SH-SY5Y (cell line): ENCODE measurements around the gene CCDC142.

ENCODE experiments used
- GATA2 ChIP-seq: IDR thresholded peaks from 2 replicates; pipeline ENCODE4 v1.6.1; 2011; ENCODE audit warnings: mild to moderate bottlenecking, low read depth, low read length
- GATA3 ChIP-seq: IDR thresholded peaks from 2 replicates; pipeline ENCODE4 v1.6.1; 2011; ENCODE audit warnings: low read depth, mild to moderate bottlenecking, low read length, moderate library complexity

The CCDC142 gene

DNA sequence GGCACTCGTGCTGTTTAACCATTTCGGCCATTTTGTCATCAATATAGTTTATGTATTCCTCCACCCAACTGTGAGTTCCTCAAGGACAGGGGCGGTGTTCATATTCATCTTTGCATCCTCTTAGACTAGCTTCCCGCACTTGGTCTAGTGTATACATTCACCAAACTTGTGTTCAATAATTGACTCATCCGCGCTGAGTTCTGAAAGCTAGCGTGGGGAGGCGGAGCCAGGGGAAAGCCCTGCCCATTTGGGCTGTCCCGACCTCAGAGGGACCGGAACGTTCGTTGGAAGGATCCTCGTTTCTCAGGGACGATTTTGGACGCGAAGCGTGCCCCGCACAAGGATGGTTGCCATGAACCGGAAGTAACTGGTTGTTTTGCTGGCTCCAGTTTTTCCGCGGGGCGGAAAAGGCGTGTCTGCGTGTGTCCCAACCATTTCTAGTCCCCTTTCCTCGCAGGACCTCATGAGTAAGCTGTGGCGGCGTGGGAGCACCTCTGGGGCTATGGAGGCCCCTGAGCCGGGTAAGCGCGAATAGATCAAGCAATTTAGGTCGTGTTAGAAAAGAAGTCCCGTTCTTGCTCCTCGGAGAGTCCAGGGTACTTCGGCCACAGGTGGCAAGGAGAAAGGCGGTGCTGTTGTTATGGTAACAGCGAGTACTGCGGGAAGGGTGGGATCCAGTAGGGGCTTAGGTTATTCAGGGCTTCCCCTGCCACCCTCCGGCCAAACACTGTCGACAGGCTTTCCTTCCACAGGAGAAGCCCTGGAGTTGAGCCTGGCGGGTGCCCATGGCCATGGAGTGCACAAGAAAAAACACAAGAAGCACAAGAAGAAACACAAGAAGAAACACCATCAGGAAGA lies 27.9 kb downstream of the CCDC142 start, which contains the start of gene INO80B:
TSS of gene INO80B (plus strand) at position 434 of the 858 bp plus-strand sequence. CDS start at position 464, 30 bp downstream.
- TF ChIP-seq GATA3 (no peak), GATA2 (no peak)

GRCh38 chr2:74450570-74451190 lies 32.1 kb downstream of the CCDC142 start:
- TF ChIP-seq GATA3: no peak
- TF ChIP-seq GATA2: no peak

DNA sequence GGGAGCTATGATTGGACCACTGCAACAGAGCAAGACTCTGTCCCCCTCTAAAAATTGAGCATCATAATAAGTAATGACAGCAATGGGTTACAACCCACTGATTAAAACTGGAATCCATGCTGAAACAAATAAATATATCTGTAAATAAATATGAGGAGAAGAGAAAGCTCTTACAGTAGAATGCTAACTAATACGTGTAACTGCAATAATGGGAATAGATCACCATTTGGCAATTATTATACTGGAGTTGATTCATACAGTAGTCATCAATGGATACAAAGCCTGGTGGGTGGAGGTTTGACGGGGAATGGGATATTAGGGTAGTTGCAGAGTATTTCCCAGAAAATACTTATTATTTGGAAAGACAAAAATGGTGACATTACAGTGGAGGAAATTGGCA lies 34.0 kb downstream of the CCDC142 start:
- TF ChIP-seq GATA2 (no peak), GATA3 (no peak)

GRCh38 chr2:74447230-74447999 lies 35.4 kb downstream of the CCDC142 start:
- TF ChIP-seq GATA3: no peak
- no peak for TF ChIP-seq GATA2

GRCh38 chr2:74444498-74445318 lies 38.1 kb downstream of the CCDC142 start:
- TF ChIP-seq GATA2: no peak
- no peak for TF ChIP-seq GATA3

DNA sequence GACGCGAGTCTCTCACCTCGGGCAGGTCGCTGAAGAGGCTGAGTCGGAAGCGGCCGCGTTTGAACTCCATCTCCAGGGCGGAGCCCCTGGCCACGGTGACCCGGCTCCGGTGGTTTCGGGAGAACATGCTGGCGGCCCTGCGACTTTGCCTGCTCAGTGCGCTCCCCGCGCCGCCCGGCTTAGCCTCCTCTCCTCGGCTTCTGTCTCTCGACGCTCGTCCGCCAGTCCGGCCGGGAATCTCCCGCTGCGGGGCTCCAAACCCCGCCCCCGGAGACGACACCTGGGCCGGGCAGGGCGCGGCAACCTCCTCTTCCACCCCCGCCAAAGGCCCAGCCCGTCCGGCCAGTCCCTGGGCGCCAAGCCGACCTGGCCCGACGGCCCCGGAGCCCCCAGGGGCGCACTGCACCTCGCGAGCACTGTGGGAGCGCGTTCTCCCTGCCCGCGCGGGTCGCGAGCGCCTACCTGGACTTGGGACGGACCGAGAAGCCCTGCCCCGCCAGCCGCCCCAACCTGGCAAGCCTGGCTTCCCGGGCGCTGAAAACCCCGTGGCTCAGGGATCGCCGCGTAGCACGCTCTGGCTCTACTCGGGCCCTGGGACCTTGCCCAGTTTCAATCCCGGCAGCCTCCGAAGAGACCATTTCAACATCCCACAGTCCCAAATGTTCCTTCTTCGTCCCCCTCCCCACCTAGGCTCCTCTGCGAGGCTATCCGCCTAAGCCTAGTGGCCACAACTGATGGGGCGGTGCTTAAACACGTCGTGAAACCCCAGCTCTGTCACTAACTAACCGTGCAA lies 40.9 kb downstream of the CCDC142 start, which contains the start of gene RTKN:
TSS of gene RTKN (minus strand) at position 248 of the 793 bp plus-strand sequence. CDS start at position 127, 121 bp downstream.
- no peak for TF ChIP-seq GATA2
- no peak for TF ChIP-seq GATA3

- TF ChIP-seq GATA2 (no peak), GATA3 (no peak)
These were observed 41.6 kb downstream of the CCDC142 start for GRCh38 chr2:74441170-74441689.

DNA sequence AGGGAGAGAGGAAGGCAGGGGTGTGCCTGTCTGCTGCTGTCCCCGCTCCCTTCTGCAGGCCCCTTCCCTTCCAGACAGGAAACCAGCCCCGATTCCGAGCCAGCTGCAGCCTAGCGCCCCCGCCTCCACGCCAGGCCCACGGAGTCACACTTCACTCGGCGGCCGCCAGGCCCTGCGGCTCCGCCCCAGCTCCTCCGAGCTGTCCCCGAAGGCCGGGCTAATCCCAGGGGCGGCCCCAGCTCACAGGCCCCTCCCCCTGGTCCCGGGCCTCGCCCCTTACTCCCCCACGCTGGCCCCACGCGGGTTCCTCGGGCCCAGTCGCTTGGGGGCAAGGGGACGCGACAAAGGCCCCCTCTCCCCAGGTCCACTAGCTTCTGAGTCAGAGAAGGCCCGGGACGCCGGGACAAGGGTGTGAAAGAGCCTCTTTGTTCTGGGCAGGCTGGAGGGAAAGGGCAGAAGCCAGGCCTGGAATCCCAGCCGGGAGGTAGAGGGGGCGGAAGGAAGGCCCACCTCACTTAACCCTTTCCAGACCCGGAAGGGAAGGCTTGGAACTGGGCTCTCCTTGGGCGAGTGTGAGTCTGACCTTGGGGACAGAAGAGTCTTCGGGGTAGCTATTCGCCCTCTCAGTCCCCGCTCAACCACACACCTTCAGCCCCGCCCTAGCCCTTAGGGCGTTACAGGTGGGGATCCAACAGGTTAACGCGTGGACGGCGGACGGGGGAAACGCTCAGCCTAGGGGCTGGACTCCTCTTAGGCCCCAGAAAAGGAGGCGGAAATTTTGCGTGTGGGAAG lies 42.2 kb downstream of the CCDC142 start:
- TF ChIP-seq GATA3 (no peak), GATA2 (no peak)

DNA sequence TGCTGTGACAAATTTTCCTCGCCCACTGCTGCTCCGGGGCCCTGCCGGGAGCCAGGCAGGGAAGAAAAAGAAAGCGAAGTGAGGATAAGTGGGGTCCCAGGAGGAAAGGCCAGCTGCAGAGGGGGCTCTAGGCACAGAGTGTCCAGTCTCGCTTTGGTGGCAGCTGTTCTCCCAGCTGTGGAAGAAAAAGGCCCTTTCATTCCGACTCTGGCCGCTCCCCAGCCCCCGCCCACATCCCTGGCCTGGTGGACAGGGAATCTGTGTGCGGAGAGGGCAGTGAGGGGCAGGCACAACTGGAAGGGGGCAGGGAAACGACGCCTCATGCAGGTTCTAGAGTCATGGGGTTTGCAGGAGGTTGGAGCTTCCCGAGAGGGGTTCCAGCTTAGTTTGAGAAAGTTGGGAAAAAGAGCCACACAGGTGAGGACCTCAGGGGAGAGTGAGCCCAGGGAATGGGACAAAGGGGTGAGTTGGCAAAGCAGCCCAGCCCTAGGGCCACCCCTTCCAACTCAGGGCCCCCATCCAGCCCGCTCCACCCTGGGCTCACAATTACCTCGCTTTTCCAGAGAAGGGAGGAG lies 42.9 kb downstream of the CCDC142 start:
- TF ChIP-seq GATA2 (no peak), GATA3 (no peak)

- TF ChIP-seq GATA2: no peak
- TF ChIP-seq GATA3: no peak
These were observed 43.4 kb downstream of the CCDC142 start for GRCh38 chr2:74439373-74439772.

DNA sequence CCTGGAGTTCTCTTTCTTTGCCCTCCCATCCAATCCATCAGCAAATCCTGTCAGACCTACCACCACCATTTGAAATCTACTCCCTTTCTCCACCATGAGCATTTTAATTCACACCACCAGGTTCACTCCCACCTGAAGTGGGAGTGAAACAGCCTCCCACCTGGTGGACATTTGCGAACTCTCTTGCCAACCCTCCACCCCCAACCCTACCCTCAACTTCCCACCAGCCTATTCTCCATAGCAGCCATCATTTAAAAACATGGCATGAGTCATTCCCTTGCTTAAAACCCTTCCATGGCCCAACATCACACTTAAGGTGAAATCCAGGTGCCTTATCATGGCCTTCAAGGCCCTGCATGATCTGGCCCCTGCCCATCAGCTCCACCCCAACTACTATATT lies 44.5 kb downstream of the CCDC142 start:
- TF ChIP-seq GATA3 (no peak), GATA2 (no peak)
